Activated T-helper 2 cell treated with anti-CD3 and anti-CD28 coated beads, Interferon-gamma antibody, Interleukin-2, Interleukin-4, amounts not matched to agents 10 μg/mL and 5 μg/mL and 100 μg/mL, durations not matched to agents 14 hours and 24 hours and 36 hours (primary cell): Measurements from ENCODE around the gene OLAH. TPM values are rescaled to one million over a fixed set of nuclear protein-coding genes. Genes with fewer than 3 reads are reported as not detected.

Source experiments
- DNase-seq: peaks from one replicate; pipeline ENCODE4 v3.0.0; 2021; ENCODE audit warnings: low spot score
- H3K27ac Mint-ChIP-seq: one replicate; pipeline ENCODE4 v1.8.0; 2021; ENCODE audit warnings: mixed read lengths
- H3K27me3 Mint-ChIP-seq: one replicate; pipeline ENCODE4 v1.8.0; 2021; ENCODE audit warnings: low read depth, mixed read lengths
- H3K36me3 Mint-ChIP-seq: one replicate; pipeline ENCODE4 v1.8.0; 2021; ENCODE audit warnings: low read depth, mixed read lengths
- H3K4me1 Mint-ChIP-seq: one replicate; pipeline ENCODE4 v1.8.0; 2021; ENCODE audit warnings: low read depth, mixed read lengths
- H3K4me3 Mint-ChIP-seq: one replicate; pipeline ENCODE4 v1.8.0; 2021; ENCODE audit warnings: low read depth, mild to moderate bottlenecking, moderate library complexity, mixed read lengths
- H3K9me3 Mint-ChIP-seq: one replicate; pipeline ENCODE4 v1.8.0; 2021; ENCODE audit warnings: mixed read lengths
- intact Hi-C: fragments of 100-400 bp; cut with micrococcal nuclease; formaldehyde crosslinking; loops from one replicate; pipeline ENCODE4 v1.15.1; 2023
- total RNA-seq: library from RNA; stranded (reverse); gene quantifications from 2 replicates; pipeline ENCODE4 v1.2.3, GENCODE V29; 2022

OLAH gene
- total RNA-seq, 1 donor from 2014 or later, result not detected

DNA sequence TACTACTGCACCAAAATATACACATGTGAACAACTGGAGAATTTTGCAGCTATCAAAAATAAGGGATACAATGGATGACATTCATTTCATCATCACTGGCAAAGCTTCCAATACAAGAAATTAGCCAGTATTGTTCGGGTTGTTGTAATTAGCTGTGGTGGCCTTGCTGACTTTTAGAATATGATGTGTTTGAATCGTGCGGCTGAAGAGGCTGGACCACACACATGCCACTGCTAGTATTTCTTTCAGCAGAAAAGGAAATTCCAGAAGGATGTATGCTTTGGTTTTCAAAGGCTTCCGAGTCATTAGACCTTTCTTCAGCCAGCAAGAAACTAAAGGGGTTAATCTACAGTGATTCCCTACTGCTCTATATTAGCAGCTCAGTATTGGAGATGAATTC is 70.0 kb downstream of the OLAH start:
- Mint-ChIP-seq H3K36me3 (peaks cover 30% of the 10 kb centered on the region), H3K4me3 (no peak overlapping the region), H3K27me3 (no peaks in the 10 kb centered on the region), H3K4me1 (peaks cover 11% of the 10 kb centered on the region), H3K9me3 (no peaks in the 10 kb centered on the region), H3K27ac (no peak overlapping the region)
- DNase-seq, result no peak
- intact Hi-C loops, result no loop called here

DNA sequence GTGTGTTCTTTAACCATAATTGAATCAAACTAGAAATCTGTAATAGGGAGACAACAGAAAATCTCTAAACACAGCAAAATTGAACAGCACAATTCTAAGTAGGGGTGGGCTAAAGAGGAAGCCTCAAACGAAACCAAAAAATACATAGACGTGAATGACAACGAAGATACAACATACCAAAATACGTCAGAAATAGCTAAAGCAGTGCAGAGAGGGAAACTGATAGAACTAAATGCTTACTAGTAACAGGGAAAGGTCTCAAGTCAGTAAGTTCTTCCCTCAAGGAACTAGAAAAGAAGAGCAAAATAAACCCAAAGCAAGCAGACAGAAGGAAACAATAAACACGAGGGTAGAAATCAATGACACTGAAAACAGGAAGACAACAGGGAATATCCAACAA is 72.5 kb downstream of the OLAH start:
- no peak for DNase-seq
- no peaks in the 10 kb centered on the region for H3K27me3 Mint-ChIP-seq
- H3K4me3 Mint-ChIP-seq, result no peak overlapping the region
- intact Hi-C loops, result no loop called here
- no peaks in the 10 kb centered on the region for H3K9me3 Mint-ChIP-seq
- peaks cover 24% of the 10 kb centered on the region for H3K36me3 Mint-ChIP-seq
- H3K4me1 Mint-ChIP-seq, result peaks cover 18% of the 10 kb centered on the region
- H3K27ac Mint-ChIP-seq, result no peak overlapping the region

DNA sequence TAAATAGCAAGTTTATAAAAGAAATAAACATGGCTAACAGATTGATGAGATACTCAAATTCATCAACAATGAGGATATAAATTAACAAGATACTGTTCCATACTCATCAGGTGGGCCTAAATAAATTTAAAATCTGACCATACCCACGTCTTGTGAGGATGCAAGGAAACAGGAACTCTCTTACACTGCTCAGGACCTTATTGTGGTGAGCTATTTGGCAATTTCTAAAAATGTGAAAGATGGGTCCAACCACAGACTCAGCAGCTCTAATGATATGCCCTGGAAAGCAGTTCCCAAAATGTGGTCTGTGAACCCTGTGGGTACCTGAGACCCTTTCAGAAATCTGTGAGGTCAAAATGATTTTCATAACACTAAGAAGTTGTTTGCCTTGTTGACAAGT is 74.9 kb downstream of the OLAH start:
- intact Hi-C loops, result no loop called here
- H3K4me3 Mint-ChIP-seq, result no peak overlapping the region
- H3K27ac Mint-ChIP-seq, result no peak overlapping the region
- DNase-seq, result no peak
- H3K4me1 Mint-ChIP-seq, result peaks cover 25% of the 10 kb centered on the region
- H3K36me3 Mint-ChIP-seq, result peaks cover 31% of the 10 kb centered on the region
- H3K27me3 Mint-ChIP-seq, result no peaks in the 10 kb centered on the region
- H3K9me3 Mint-ChIP-seq, result no peaks in the 10 kb centered on the region

DNA sequence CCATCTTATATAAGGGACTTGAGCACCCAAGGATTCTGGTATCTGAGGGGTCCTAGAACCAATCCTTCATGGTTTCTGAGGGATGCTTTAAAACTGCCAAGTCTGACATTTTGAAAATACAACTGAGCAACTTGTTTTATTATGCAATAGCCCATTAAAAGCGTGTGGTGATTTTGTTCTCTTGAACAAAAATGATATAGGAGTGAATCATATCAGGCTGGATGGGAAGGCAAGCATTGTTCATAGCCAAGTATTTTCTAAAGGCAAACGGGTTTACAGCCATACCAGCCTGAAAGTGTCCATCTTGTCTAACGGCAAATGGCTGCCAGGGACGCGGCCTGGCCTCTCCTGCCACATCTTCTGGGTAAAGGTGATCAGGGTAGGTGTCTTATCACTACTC is 76.8 kb downstream of the OLAH start:
- DNase-seq, result no peak
- no peak overlapping the region for H3K4me3 Mint-ChIP-seq
- H3K4me1 Mint-ChIP-seq, result peaks cover 40% of the 10 kb centered on the region
- no peaks in the 10 kb centered on the region for H3K27me3 Mint-ChIP-seq
- H3K36me3 Mint-ChIP-seq, result peaks cover 39% of the 10 kb centered on the region
- intact Hi-C loops, result loop anchor here (10.0 kb wide), 1 partner anchor 516 kb away; no protein-coding TSS in a partner anchor
- no peaks in the 10 kb centered on the region for H3K9me3 Mint-ChIP-seq
- no peak overlapping the region for H3K27ac Mint-ChIP-seq

DNA sequence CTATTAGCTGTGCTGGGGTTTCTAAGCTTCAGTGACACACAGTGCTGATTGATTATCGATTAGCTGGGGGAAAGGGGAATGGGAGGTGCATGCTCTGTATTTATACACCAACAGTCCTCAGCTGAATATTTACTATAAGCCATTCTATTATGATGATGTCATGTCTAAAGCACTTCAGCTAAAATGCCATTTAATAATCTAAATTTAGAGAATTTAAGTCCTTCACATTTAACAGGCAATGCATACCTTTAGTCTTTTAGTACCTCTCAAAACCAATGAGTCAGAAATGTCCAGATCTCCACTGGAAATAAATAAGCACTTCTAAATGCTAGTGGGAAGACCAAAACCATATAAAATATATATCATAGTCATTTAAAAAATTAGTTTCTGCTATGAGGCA is 78.0 kb downstream of the OLAH start:
- intact Hi-C loops, result loop anchor here (2.0 to 10.0 kb wide), 2 partner anchors 79 to 517 kb away; no protein-coding TSS in a partner anchor

DNA sequence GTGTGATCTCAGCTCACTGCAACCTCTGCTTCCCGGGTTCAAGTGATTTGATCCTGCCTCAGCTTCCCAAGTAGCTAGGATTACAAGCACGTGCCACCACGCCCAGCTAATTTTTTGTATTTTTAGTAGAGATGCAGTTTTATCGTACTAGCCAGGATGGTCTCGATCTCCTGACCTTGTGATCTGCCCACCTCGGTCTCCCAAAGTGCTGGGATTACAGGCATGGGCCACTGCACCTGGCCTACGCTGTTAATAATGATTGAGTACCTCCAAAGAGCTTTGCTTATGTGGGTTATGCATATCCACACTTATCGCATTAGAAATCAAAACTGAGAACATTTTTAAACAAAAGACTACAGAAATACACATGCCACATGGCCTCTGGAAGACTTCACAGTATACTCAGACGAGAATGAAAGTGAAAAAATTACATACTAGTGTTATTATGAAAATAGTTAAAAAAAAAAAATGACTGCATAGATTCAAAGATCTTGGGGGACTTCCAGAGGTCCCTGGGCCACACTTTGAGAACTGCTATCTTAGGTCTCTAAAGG is 78.8 kb downstream of the OLAH start:
- DNase-seq, result no peak
- Mint-ChIP-seq H3K9me3 (no peaks in the 10 kb centered on the region), H3K4me1 (peaks cover 40% of the 10 kb centered on the region), H3K27me3 (no peaks in the 10 kb centered on the region), H3K27ac (peak overlapping the region; percentile 93), H3K36me3 (peaks cover 54% of the 10 kb centered on the region), H3K4me3 (peak overlapping the region; percentile 52)
- intact Hi-C loops, result loop anchor here (1.0 to 10.0 kb wide), 6 partner anchors 19 to 518 kb away; partner anchors contain the start of gene RPP38

More for the DNA sequence above, 78.0 kb downstream of the OLAH start:
- no peak for DNase-seq
- H3K36me3 Mint-ChIP-seq, result peaks cover 51% of the 10 kb centered on the region
- no peaks in the 10 kb centered on the region for H3K9me3 Mint-ChIP-seq
- H3K27me3 Mint-ChIP-seq, result no peaks in the 10 kb centered on the region
- no peak overlapping the region for H3K4me3 Mint-ChIP-seq
- H3K27ac Mint-ChIP-seq, result no peak overlapping the region
- peaks cover 40% of the 10 kb centered on the region for H3K4me1 Mint-ChIP-seq

Other genes starting within 250 kb of the OLAH start
- 0.39 and 0.67 TPM in 2 replicates for gene CDNF, start 205.9 kb upstream of the OLAH start, total RNA-seq
- 34.1 and 34.5 TPM in 2 replicates for gene HSPA14, start 205.6 kb upstream of the OLAH start, total RNA-seq
- 22.3 and 25.6 TPM in 2 replicates for gene MSANTD7, start 205.6 kb upstream of the OLAH start, total RNA-seq
- 44.0 and 45.0 TPM in 2 replicates for gene SUV39H2, start 165.1 kb upstream of the OLAH start, total RNA-seq
- gene DCLRE1C, start 89.8 kb upstream of the OLAH start, total RNA-seq, result 20.5 and 21.0 TPM in 2 replicates
- gene MEIG1, start 84.6 kb upstream of the OLAH start, total RNA-seq, result 0.62 TPM in 1 of 2 replicates, not detected in the other
- gene ACBD7, start 44.8 kb downstream of the OLAH start, total RNA-seq, result 3.6 and 4.8 TPM in 2 replicates
- gene RPP38, start 53.4 kb downstream of the OLAH start, total RNA-seq, result 19.4 and 20.3 TPM in 2 replicates
- 34.5 and 37.6 TPM in 2 replicates for gene NMT2, start 124.8 kb downstream of the OLAH start, total RNA-seq